CD4-positive, alpha-beta memory T cell (primary cell): Measurements from ENCODE around the gene PTPRA. TPM values are rescaled to one million over a fixed set of nuclear protein-coding genes. Genes with fewer than 3 reads are reported as not detected.

Experiments
- CTCF ChIA-PET: fragments of 350-600 bp; sonication (Branson Sonifier 250); formaldehyde crosslinking; loops from one replicate; lab custom pipeline; 2021; ENCODE audit warnings: inconsistent platforms; ENCODE audit not compliant: partially characterized antibody; lab: Charles Lee
- POLR2A ChIA-PET: fragments of 350-600 bp; sonication (Branson Sonifier 250); formaldehyde crosslinking; loops from one replicate; lab custom pipeline; 2021; ENCODE audit not compliant: partially characterized antibody; lab: Charles Lee
- DNase-seq, 5 donors: peaks; one replicate each; pipeline versions ENCODE4 v3.0.0 to v3.0.0-alpha.2; 2020 to 2022; ENCODE audit warnings: mixed read lengths in 1 of 5
- H3K27ac ChIP-seq: one replicate; pipeline ENCODE4 v1.7.0; 2013; ENCODE audit warnings: low read depth, low read length
- H3K27me3 ChIP-seq: 2 replicates; pipeline ENCODE4 v1.7.0; 2013; ENCODE audit warnings: mild to moderate bottlenecking, low read length, moderate library complexity; ENCODE audit not compliant: insufficient read depth
- H3K36me3 ChIP-seq: 2 replicates; pipeline ENCODE4 v1.7.0; 2013; ENCODE audit warnings: mild to moderate bottlenecking, low read length, moderate library complexity; ENCODE audit not compliant: insufficient read depth
- H3K4me1 ChIP-seq: 2 replicates; pipeline ENCODE4 v1.7.0; 2013; ENCODE audit warnings: mild to moderate bottlenecking, low read length, moderate library complexity; ENCODE audit not compliant: insufficient read depth
- H3K4me3 ChIP-seq, 2 donors: one replicate each; pipeline ENCODE4 v1.7.0; 2013; ENCODE audit warnings: low read length in 2 of 2, mild to moderate bottlenecking in 1 of 2
- H3K9me3 ChIP-seq, 2 donors: one replicate each; pipeline ENCODE4 v1.7.0; 2013; ENCODE audit warnings: low read length in 2 of 2, control low read depth in 1 of 2; ENCODE audit not compliant: control insufficient read depth in 1 of 2
- H3K27ac Mint-ChIP-seq, 7 donors: one replicate each; pipeline ENCODE4 v1.8.0; 2020 to 2021; ENCODE audit warnings: mixed read lengths in 7 of 7, mild to moderate bottlenecking in 6 of 7, inconsistent platforms in 3 of 7, moderate library complexity in 3 of 7
- H3K27me3 Mint-ChIP-seq, 2 donors: one replicate each; pipeline ENCODE4 v1.8.0; 2020 to 2021; ENCODE audit warnings: mixed read lengths in 2 of 2
- H3K36me3 Mint-ChIP-seq, 2 donors: one replicate each; pipeline ENCODE4 v1.8.0; 2020 to 2021; ENCODE audit warnings: mixed read lengths in 2 of 2, inconsistent platforms in 1 of 2, mild to moderate bottlenecking in 1 of 2
- H3K4me1 Mint-ChIP-seq, 4 donors: one replicate each; pipeline ENCODE4 v1.8.0; 2020 to 2021; ENCODE audit warnings: mixed read lengths in 4 of 4, mild to moderate bottlenecking in 1 of 4
- H3K4me3 Mint-ChIP-seq, 8 donors: one replicate each; pipeline ENCODE4 v1.8.0; 2020 to 2021; ENCODE audit warnings: mixed read lengths in 8 of 8, mild to moderate bottlenecking in 7 of 8, moderate library complexity in 6 of 8, inconsistent platforms in 3 of 8
- H3K9me3 Mint-ChIP-seq, 8 donors: one replicate each; pipeline ENCODE4 v1.8.0; 2020 to 2021; ENCODE audit warnings: mixed read lengths in 8 of 8, mild to moderate bottlenecking in 5 of 8, inconsistent platforms in 3 of 8, moderate library complexity in 1 of 8
- intact Hi-C: fragments of 100-400 bp; cut with micrococcal nuclease; formaldehyde crosslinking; loops from one replicate; pipeline ENCODE4 v1.15.1; 2023
- polyA plus RNA-seq, 2 donors: library from polyadenylated mRNA; unstranded; fragments of 300-500 nt; fragmentation: Illumina TruSeq; gene quantifications; one replicate each; pipeline ENCODE4 v1.2.3, GENCODE V29; 2021
- total RNA-seq, 2 experiments: library from RNA; stranded (reverse); gene quantifications; one replicate each; pipeline ENCODE4 v1.2.3, GENCODE V29; 2021

PTPRA gene
- total and polyA plus RNA-seq, 4 experiments from 2014 or later = 24.8 to 87.8 (median 64.7) TPM

- Mint-ChIP-seq H3K4me1 (peaks cover 9 to 28% (median 17%) of the 10 kb centered on the region in 4 donors), H3K27me3 (no peaks in the 10 kb centered on the region), H3K36me3 (peaks cover 8 to 15% of the 10 kb centered on the region in 2 donors), H3K4me3 (no peak overlapping the region), H3K27ac (no peak overlapping the region), H3K9me3 (no peaks in the 10 kb centered on the region)
- ChIA-PET CTCF (no interaction called here), POLR2A (no interaction called here)
- Histone ChIP-seq H3K4me1 (no peaks in the 10 kb centered on the region), H3K9me3 (no peaks in the 10 kb centered on the region), H3K27ac (no peak overlapping the region), H3K27me3 (no peaks in the 10 kb centered on the region), H3K4me3 (no peak overlapping the region), H3K36me3 (no peaks in the 10 kb centered on the region)
- intact Hi-C loops = no loop called here
- no peak for DNase-seq
These were observed 64.6 kb downstream of the PTPRA start for GRCh38 chr20:2937902-2938301.

- no peaks in the 10 kb centered on the region for H3K9me3 Mint-ChIP-seq
- Histone ChIP-seq H3K27me3 (no peaks in the 10 kb centered on the region), H3K36me3 (no peaks in the 10 kb centered on the region), H3K27ac (no peak overlapping the region), H3K4me3 (no peak overlapping the region), H3K9me3 (no peaks in the 10 kb centered on the region), H3K4me1 (no peaks in the 10 kb centered on the region)
- no peak for DNase-seq
- no peak overlapping the region for H3K4me3 Mint-ChIP-seq
- H3K27me3 Mint-ChIP-seq = no peaks in the 10 kb centered on the region
- POLR2A ChIA-PET = no interaction called here
- H3K36me3 Mint-ChIP-seq = peaks cover 10 to 12% of the 10 kb centered on the region in 2 donors
- H3K27ac Mint-ChIP-seq = no peak overlapping the region
- CTCF ChIA-PET = no interaction called here
- intact Hi-C loops = no loop called here
- H3K4me1 Mint-ChIP-seq = peaks cover 18 to 40% (median 22%) of the 10 kb centered on the region in 4 donors
These were observed 69.2 kb downstream of the PTPRA start for GRCh38 chr20:2942439-2942838.

GRCh38 chr20:2946988-2947961, 74.0 kb downstream of the PTPRA start:
- no peaks in the 10 kb centered on the region for H3K9me3 Mint-ChIP-seq

GRCh38 chr20:2948968-2949367, 75.7 kb downstream of the PTPRA start:
- Mint-ChIP-seq H3K27me3 (no peaks in the 10 kb centered on the region), H3K36me3 (peaks cover 20 to 32% of the 10 kb centered on the region in 2 donors), H3K9me3 (no peaks in the 10 kb centered on the region), H3K27ac (peak overlapping the region in 1 of 7 donors; percentile 35), H3K4me1 (peaks cover 12 to 16% (median 15%) of the 10 kb centered on the region in 4 donors), H3K4me3 (no peak overlapping the region)
- DNase-seq = no peak
- intact Hi-C loops = no loop called here
- no peaks in the 10 kb centered on the region for H3K27me3 ChIP-seq
- H3K4me3 ChIP-seq = no peak overlapping the region
- POLR2A ChIA-PET = no interaction called here
- no peaks in the 10 kb centered on the region for H3K9me3 ChIP-seq
- H3K36me3 ChIP-seq = no peaks in the 10 kb centered on the region
- CTCF ChIA-PET = no interaction called here
- no peak overlapping the region for H3K27ac ChIP-seq
- no peaks in the 10 kb centered on the region for H3K4me1 ChIP-seq

More at GRCh38 chr20:2946988-2947961, 74.0 kb downstream of the PTPRA start:
- peaks cover 11 to 16% (median 15%) of the 10 kb centered on the region in 4 donors for H3K4me1 Mint-ChIP-seq
- Histone ChIP-seq H3K36me3 (no peaks in the 10 kb centered on the region), H3K4me1 (no peaks in the 10 kb centered on the region), H3K4me3 (no peak overlapping the region), H3K9me3 (no peaks in the 10 kb centered on the region), H3K27me3 (no peaks in the 10 kb centered on the region), H3K27ac (no peak overlapping the region)
- CTCF ChIA-PET = no interaction called here
- POLR2A ChIA-PET = no interaction called here
- intact Hi-C loops = no loop called here
- no peaks in the 10 kb centered on the region for H3K27me3 Mint-ChIP-seq
- H3K36me3 Mint-ChIP-seq = peaks cover 20 to 30% of the 10 kb centered on the region in 2 donors
- DNase-seq = no peak
- H3K27ac Mint-ChIP-seq = peak overlapping the region in 6 of 7 donors; percentile 14 to 84 (median 47)
- no peak overlapping the region for H3K4me3 Mint-ChIP-seq

GRCh38 chr20:2952766-2953165, 79.5 kb downstream of the PTPRA start:
- Histone ChIP-seq H3K4me3 (no peak overlapping the region), H3K9me3 (no peaks in the 10 kb centered on the region), H3K27ac (no peak overlapping the region), H3K4me1 (no peaks in the 10 kb centered on the region), H3K36me3 (no peaks in the 10 kb centered on the region), H3K27me3 (no peaks in the 10 kb centered on the region)
- ChIA-PET POLR2A (no interaction called here), CTCF (no interaction called here)
- no peak for DNase-seq
- no peaks in the 10 kb centered on the region for H3K27me3 Mint-ChIP-seq
- H3K36me3 Mint-ChIP-seq = peaks cover 34 to 36% of the 10 kb centered on the region in 2 donors
- intact Hi-C loops = no loop called here
- H3K9me3 Mint-ChIP-seq = peaks cover 0 to 2% (median 0%) of the 10 kb centered on the region in 8 donors
- peaks cover 0 to 13% (median 2%) of the 10 kb centered on the region in 4 donors for H3K4me1 Mint-ChIP-seq
- no peak overlapping the region for H3K27ac Mint-ChIP-seq
- no peak overlapping the region for H3K4me3 Mint-ChIP-seq

GRCh38 chr20:2955257-2955970, 82.1 kb downstream of the PTPRA start:
- H3K27me3 Mint-ChIP-seq = no peaks in the 10 kb centered on the region
- H3K27ac Mint-ChIP-seq = no peak overlapping the region
- Histone ChIP-seq H3K9me3 (no peaks in the 10 kb centered on the region), H3K36me3 (no peaks in the 10 kb centered on the region), H3K4me3 (no peak overlapping the region), H3K27me3 (no peaks in the 10 kb centered on the region), H3K27ac (no peak overlapping the region), H3K4me1 (no peaks in the 10 kb centered on the region)
- H3K36me3 Mint-ChIP-seq = peaks cover 38 to 41% of the 10 kb centered on the region in 2 donors
- ChIA-PET CTCF (no interaction called here), POLR2A (interaction anchor here (1.7 kb wide), 1 partner anchor 15 kb away, joined by 5 read pairs; no protein-coding TSS in a partner anchor)
- no peak for DNase-seq
- H3K4me1 Mint-ChIP-seq = peaks cover 0 to 11% (median 2%) of the 10 kb centered on the region in 4 donors
- intact Hi-C loops = no loop called here
- no peak overlapping the region for H3K4me3 Mint-ChIP-seq
- peaks cover 0 to 2% (median 0%) of the 10 kb centered on the region in 8 donors for H3K9me3 Mint-ChIP-seq

GRCh38 chr20:2956480-2956879, 83.2 kb downstream of the PTPRA start:
- H3K36me3 Mint-ChIP-seq = peaks cover 41 to 47% of the 10 kb centered on the region in 2 donors

More at GRCh38 chr20:2956480-2956879, 83.2 kb downstream of the PTPRA start:
- no peak for DNase-seq
- no peak overlapping the region for H3K27ac Mint-ChIP-seq
- no peak overlapping the region for H3K4me3 Mint-ChIP-seq
- H3K36me3 ChIP-seq = no peaks in the 10 kb centered on the region
- peaks cover 0 to 2% (median 0%) of the 10 kb centered on the region in 8 donors for H3K9me3 Mint-ChIP-seq
- CTCF ChIA-PET = no interaction called here
- H3K27me3 Mint-ChIP-seq = no peaks in the 10 kb centered on the region
- H3K9me3 ChIP-seq = no peaks in the 10 kb centered on the region
- POLR2A ChIA-PET = no interaction called here
- no peaks in the 10 kb centered on the region for H3K4me1 ChIP-seq
- H3K4me3 ChIP-seq = no peak overlapping the region
- intact Hi-C loops = no loop called here
- no peak overlapping the region for H3K27ac ChIP-seq
- no peaks in the 10 kb centered on the region for H3K27me3 ChIP-seq
- peaks cover 0 to 15% (median 3%) of the 10 kb centered on the region in 4 donors for H3K4me1 Mint-ChIP-seq
